Chondrocyte (in vitro differentiated cells): ENCODE results near the gene WNT9A. TPM values are rescaled to one million over a fixed set of nuclear protein-coding genes. Genes with fewer than 3 reads are reported as not detected.

Experiments used
- DNase-seq: peaks from one replicate; pipeline ENCODE4 v3.0.0; 2021; ENCODE audit warnings: mixed read lengths, low spot score
- H3K27ac Mint-ChIP-seq: one replicate; pipeline ENCODE4 v1.8.0; 2021; ENCODE audit warnings: mild to moderate bottlenecking, moderate library complexity, mixed read lengths; ENCODE audit not compliant: unreplicated experiment
- H3K27me3 Mint-ChIP-seq: 2 replicates; pipeline ENCODE4 v1.8.0; 2021; ENCODE audit warnings: low read depth, mixed read lengths
- H3K36me3 Mint-ChIP-seq: 2 replicates; pipeline ENCODE4 v1.8.0; 2021; ENCODE audit warnings: low read depth, mixed read lengths
- H3K4me1 Mint-ChIP-seq: 2 replicates; pipeline ENCODE4 v1.8.0; 2021; ENCODE audit warnings: low read depth, mild to moderate bottlenecking, mixed read lengths
- H3K4me3 Mint-ChIP-seq: one replicate; pipeline ENCODE4 v1.8.0; 2021; ENCODE audit warnings: mild to moderate bottlenecking, moderate library complexity, mixed read lengths; ENCODE audit not compliant: unreplicated experiment
- H3K9me3 Mint-ChIP-seq: 2 replicates; pipeline ENCODE4 v1.8.0; 2021; ENCODE audit warnings: low read depth, mixed read lengths
- CTCF ChIP-seq: fragments of 200-600 bp; sonication (generic); IDR thresholded peaks from 2 replicates; pipeline ENCODE4 v1.5.0; 2021; ENCODE audit warnings: antibody characterized with exemption, mild to moderate bottlenecking, moderate library complexity
- total RNA-seq: library from RNA; stranded (reverse); gene quantifications from 3 replicates; pipeline ENCODE4 v1.2.1, GENCODE V29; 2021

Gene WNT9A
- total RNA-seq, 1 donor from 2014 or later, result 2.5 TPM

GRCh38 chr1:227924168-227924832, 23.4 kb downstream of the WNT9A start:
- Mint-ChIP-seq H3K36me3 (no peaks in the 10 kb centered on the region), H3K4me1 (no peaks in the 10 kb centered on the region), H3K4me3 (no peak overlapping the region), H3K9me3 (no peaks in the 10 kb centered on the region), H3K27ac (no peak overlapping the region), H3K27me3 (no peaks in the 10 kb centered on the region)
- TF ChIP-seq CTCF, result no peak
- DNase-seq, result no peak

- Mint-ChIP-seq H3K9me3 (no peaks in the 10 kb centered on the region), H3K4me3 (no peak overlapping the region), H3K4me1 (no peaks in the 10 kb centered on the region), H3K27ac (no peak overlapping the region), H3K36me3 (no peaks in the 10 kb centered on the region), H3K27me3 (no peaks in the 10 kb centered on the region)
- no peak for TF ChIP-seq CTCF
- DNase-seq, result no peak
Measured at GRCh38 chr1:227923353-227924167, 24.2 kb downstream of the WNT9A start.

- Mint-ChIP-seq H3K27me3 (no peaks in the 10 kb centered on the region), H3K27ac (no peak overlapping the region), H3K4me3 (no peak overlapping the region), H3K9me3 (no peaks in the 10 kb centered on the region), H3K36me3 (no peaks in the 10 kb centered on the region), H3K4me1 (no peaks in the 10 kb centered on the region)
- peak; percentile 64 for DNase-seq
- no peak for TF ChIP-seq CTCF
Measured at GRCh38 chr1:227922501-227923352, 25.0 kb downstream of the WNT9A start.

- no peak for TF ChIP-seq CTCF
- peak; percentile 85 for DNase-seq
- Mint-ChIP-seq H3K4me3 (no peak overlapping the region), H3K27me3 (no peaks in the 10 kb centered on the region), H3K27ac (no peak overlapping the region), H3K9me3 (no peaks in the 10 kb centered on the region), H3K36me3 (no peaks in the 10 kb centered on the region), H3K4me1 (no peaks in the 10 kb centered on the region)
Measured at GRCh38 chr1:227921461-227922185, 26.1 kb downstream of the WNT9A start.
